Keratinocyte (primary cell): Measurements from ENCODE around the gene ADCY5. TPM values are rescaled to one million over a fixed set of nuclear protein-coding genes. Genes with fewer than 3 reads are reported as not detected.

Experiments used
- DNase-seq: peaks from one replicate; pipeline ENCODE4 v3.0.0-alpha.2; 2011; ENCODE audit warnings: low read depth, missing footprints, low spot score
- FAIRE-seq: peaks from 2 replicates; lab custom pipeline; 2011; peaks lifted over from hg19 to GRCh38; lab: Jason Lieb, UNC
- H2AFZ ChIP-seq: 2 replicates; pipeline ENCODE4 v1.6.0; 2012; ENCODE audit warnings: low read length, control low read depth, inconsistent platforms; ENCODE audit not compliant: control insufficient read depth
- H3K27ac ChIP-seq: 2 replicates; pipeline ENCODE4 v1.5.1; 2011; ENCODE audit warnings: low read length; ENCODE audit not compliant: control insufficient read depth, insufficient read depth
- H3K27me3 ChIP-seq: 3 replicates; pipeline ENCODE4 v1.6.0; 2011; ENCODE audit warnings: low read length; ENCODE audit not compliant: control insufficient read depth, insufficient read depth; ENCODE audit errors: extremely low read depth
- H3K36me3 ChIP-seq, 2 experiments: 2 replicates in 1 of 2; 3 replicates in 1 of 2; pipeline ENCODE4 v1.5.1; 2011; ENCODE audit warnings: low read length in 2 of 2, mild to moderate bottlenecking in 1 of 2; ENCODE audit not compliant: control insufficient read depth in 2 of 2, insufficient read depth in 2 of 2; ENCODE audit errors: extremely low read depth in 1 of 2
- H3K4me1 ChIP-seq: 3 replicates; pipeline ENCODE4 v1.5.1; 2011; ENCODE audit warnings: low read length; ENCODE audit not compliant: control insufficient read depth, insufficient read depth; ENCODE audit errors: extremely low read depth
- H3K4me2 ChIP-seq: 3 replicates; pipeline ENCODE4 v1.6.0; 2011; ENCODE audit warnings: low read depth, low read length; ENCODE audit not compliant: control insufficient read depth, insufficient read depth; ENCODE audit errors: extremely low read depth
- H3K4me3 ChIP-seq, 3 experiments: fragments of 200-600 bp in 1 of 3; sonication (generic) in 1 of 3; 2 replicates in 2 of 3; 3 replicates in 1 of 3; pipeline ENCODE4 v1.5.1; 2011 to 2016; ENCODE audit warnings: low read length in 3 of 3, mild to moderate bottlenecking in 3 of 3, control low read depth in 2 of 3, inconsistent platforms in 1 of 3, low read depth in 1 of 3, mixed read lengths in 1 of 3, mixed run types in 1 of 3, moderate library complexity in 1 of 3; ENCODE audit not compliant: control insufficient read depth in 2 of 3, insufficient read depth in 2 of 3; ENCODE audit errors: extremely low read depth in 1 of 3
- H3K79me2 ChIP-seq: 2 replicates; pipeline ENCODE4 v1.6.0; 2012; ENCODE audit warnings: low read length; ENCODE audit not compliant: control insufficient read depth, insufficient read depth
- H3K9ac ChIP-seq: 3 replicates; pipeline ENCODE4 v1.6.0; 2011; ENCODE audit warnings: low read length; ENCODE audit not compliant: control insufficient read depth, insufficient read depth; ENCODE audit errors: extremely low read depth
- H3K9me1 ChIP-seq: 3 replicates; pipeline ENCODE4 v1.6.0; 2011; ENCODE audit warnings: low read length; ENCODE audit not compliant: control insufficient read depth, insufficient read depth; ENCODE audit errors: extremely low read depth
- H3K9me3 ChIP-seq: 2 replicates; pipeline ENCODE4 v1.5.1; 2012; ENCODE audit warnings: low read depth, low read length; ENCODE audit not compliant: control insufficient read depth
- H4K20me1 ChIP-seq: 3 replicates; pipeline ENCODE4 v1.6.0; 2011; ENCODE audit warnings: low read length; ENCODE audit not compliant: control insufficient read depth, insufficient read depth; ENCODE audit errors: extremely low read depth
- EZH2 ChIP-seq: IDR thresholded peaks from one replicate; pipeline ENCODE4 v1.6.1; 2012; ENCODE audit warnings: inconsistent platforms, mild to moderate bottlenecking, low read length, moderate library complexity
- dilution Hi-C: fragments of 300-500 bp; cut with MboI; formaldehyde crosslinking; loops from one replicate; pipeline ENCODE4 v1.7.0; 2020; ENCODE audit warnings: low sequenced_read_pairs; ENCODE audit not compliant: extremely low pct_ligation_motif_present
- polyA plus RNA-seq, 5 experiments: library from polyadenylated mRNA; depleted of rRNA in 3 of 5; stranded (reverse) in 3 of 5; stranded (forward) in 1 of 5; unstranded in 1 of 5; fragments of >200 nt; gene quantifications; 1 replicate in 1 of 5; 2 replicates in 3 of 5; 3 replicates in 1 of 5; pipeline versions ENCODE4 v1.2.1 to v1.2.3, GENCODE V29; 2011 to 2012; ENCODE audit warnings: missing spikeins in 2 of 5, low read depth in 1 of 5, low replicate concordance in 1 of 5
- TF ChIP-seq, protein P1 (sequence below), 3 experiments: IDR thresholded peaks in 1 of 3; conservative IDR thresholded peaks in 1 of 3; optimal IDR thresholded peaks in 1 of 3; 2 replicates in 2 of 3; 3 replicates in 1 of 3; pipeline versions ENCODE3 to v1.5.1; 2011; ENCODE audit warnings: low read length in 3 of 3, mild to moderate bottlenecking in 3 of 3, moderate library complexity in 2 of 3, control low read depth in 1 of 3, inconsistent platforms in 1 of 3; ENCODE audit not compliant: insufficient read depth in 2 of 3; ENCODE audit errors: extremely low read depth in 1 of 3

The ADCY5 gene
- polyA plus RNA-seq, 1 donor (not counting 4 experiments of a cell fraction or from before 2014, with no cell fraction given) = not detected

DNA sequence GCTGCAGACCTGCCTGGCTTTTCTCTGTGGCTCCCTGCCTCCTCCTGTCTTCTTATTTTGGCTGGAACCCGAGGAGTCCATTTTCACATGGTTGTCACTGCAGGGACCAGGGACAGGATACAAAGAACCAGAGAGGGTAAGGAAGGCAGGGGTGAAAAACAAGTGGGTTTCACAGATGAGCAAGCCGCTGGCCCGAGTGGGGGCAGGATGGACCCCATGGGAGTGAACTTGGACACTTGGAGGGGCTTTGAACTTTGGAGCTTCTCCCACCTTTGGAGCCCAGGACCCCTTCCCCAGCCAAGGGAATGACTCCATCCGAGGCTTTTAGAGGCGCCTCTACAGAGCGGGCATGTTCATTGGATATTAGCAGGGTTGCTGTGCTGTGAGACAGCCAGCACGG, 26.9 kb upstream of the ADCY5 start:
- no peak for FAIRE-seq

DNA sequence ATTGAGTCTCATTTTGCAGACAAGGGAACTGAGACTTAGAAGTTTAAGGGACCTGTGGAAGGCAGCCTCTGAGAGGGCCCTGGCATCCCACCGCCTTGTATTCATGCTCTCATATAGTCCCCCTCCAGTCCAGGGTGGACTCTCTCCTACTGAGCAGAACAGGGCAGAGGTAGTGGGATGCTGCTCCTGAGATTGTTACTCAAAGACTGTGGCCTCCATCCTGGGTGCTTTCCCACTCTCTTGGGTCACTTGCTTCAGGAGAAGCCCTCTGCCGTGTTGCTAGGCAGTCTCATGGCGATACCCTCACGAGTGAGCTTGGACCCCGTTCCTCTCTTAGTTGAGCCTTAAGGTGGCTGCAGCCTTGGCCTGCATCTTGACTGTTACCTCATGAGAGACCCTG, 22.2 kb upstream of the ADCY5 start:
- Histone ChIP-seq H3K9me1 (no peaks in the 10 kb centered on the region), H3K4me1 (no peaks in the 10 kb centered on the region), H3K36me3 (no peaks in the 10 kb centered on the region), H3K9ac (no peak overlapping the region), H3K4me2 (no peak overlapping the region), H3K4me3 (no peak overlapping the region), H3K27me3 (peaks cover 19% of the 10 kb centered on the region), H3K79me2 (no peaks in the 10 kb centered on the region), H3K27ac (no peak overlapping the region), H2AFZ (no peak overlapping the region), H4K20me1 (peaks cover 2% of the 10 kb centered on the region), H3K9me3 (no peaks in the 10 kb centered on the region)
- dilution Hi-C loops = no loop called here
- TF ChIP-seq, protein P1, sequence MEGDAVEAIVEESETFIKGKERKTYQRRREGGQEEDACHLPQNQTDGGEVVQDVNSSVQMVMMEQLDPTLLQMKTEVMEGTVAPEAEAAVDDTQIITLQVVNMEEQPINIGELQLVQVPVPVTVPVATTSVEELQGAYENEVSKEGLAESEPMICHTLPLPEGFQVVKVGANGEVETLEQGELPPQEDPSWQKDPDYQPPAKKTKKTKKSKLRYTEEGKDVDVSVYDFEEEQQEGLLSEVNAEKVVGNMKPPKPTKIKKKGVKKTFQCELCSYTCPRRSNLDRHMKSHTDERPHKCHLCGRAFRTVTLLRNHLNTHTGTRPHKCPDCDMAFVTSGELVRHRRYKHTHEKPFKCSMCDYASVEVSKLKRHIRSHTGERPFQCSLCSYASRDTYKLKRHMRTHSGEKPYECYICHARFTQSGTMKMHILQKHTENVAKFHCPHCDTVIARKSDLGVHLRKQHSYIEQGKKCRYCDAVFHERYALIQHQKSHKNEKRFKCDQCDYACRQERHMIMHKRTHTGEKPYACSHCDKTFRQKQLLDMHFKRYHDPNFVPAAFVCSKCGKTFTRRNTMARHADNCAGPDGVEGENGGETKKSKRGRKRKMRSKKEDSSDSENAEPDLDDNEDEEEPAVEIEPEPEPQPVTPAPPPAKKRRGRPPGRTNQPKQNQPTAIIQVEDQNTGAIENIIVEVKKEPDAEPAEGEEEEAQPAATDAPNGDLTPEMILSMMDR (optimal IDR thresholded peaks at IDR 0.05 in 1 of 3, IDR thresholded peaks at IDR 0.05 in 1 of 3, conservative IDR thresholded peaks at IDR 0.05 in 1 of 3; ENCODE audit: extremely low read depth in 1 of 3, insufficient read depth in 2 of 3, low read length in 3 of 3) = no peak
- TF ChIP-seq EZH2 = no peak
- FAIRE-seq (no peak), DNase-seq (no peak)

More for the DNA sequence above, 26.9 kb upstream of the ADCY5 start:
- TF ChIP-seq, protein P1 (optimal IDR thresholded peaks at IDR 0.05 in 1 of 3, IDR thresholded peaks at IDR 0.05 in 1 of 3, conservative IDR thresholded peaks at IDR 0.05 in 1 of 3; ENCODE audit: extremely low read depth in 1 of 3, insufficient read depth in 2 of 3, low read length in 3 of 3) = no peak
- no peak for TF ChIP-seq EZH2
- H4K20me1 ChIP-seq = peaks cover 2% of the 10 kb centered on the region
- H3K79me2 ChIP-seq = no peaks in the 10 kb centered on the region
- no peaks in the 10 kb centered on the region for H3K36me3 ChIP-seq
- H2AFZ ChIP-seq = no peak overlapping the region
- H3K9me1 ChIP-seq = no peaks in the 10 kb centered on the region
- no peak overlapping the region for H3K4me2 ChIP-seq
- H3K9me3 ChIP-seq = no peaks in the 10 kb centered on the region
- H3K4me1 ChIP-seq = no peaks in the 10 kb centered on the region
- dilution Hi-C loops = no loop called here
- DNase-seq = no peak
- H3K4me3 ChIP-seq = no peak overlapping the region
- no peak overlapping the region for H3K9ac ChIP-seq
- peaks cover 9% of the 10 kb centered on the region for H3K27me3 ChIP-seq
- H3K27ac ChIP-seq = no peak overlapping the region
